ENCODE results near the gene PRPF8. TPM values are rescaled to one million over a fixed set of nuclear protein-coding genes. Genes with fewer than 3 reads are reported as not detected.
"Not testable (repeated sequence)": the region's sequence is repeated elsewhere in the genome, so short reads cannot be mapped to it uniquely, and the experiment has no call there.

Gene PRPF8
- total RNA-seq, 4 donors from 2014 or later, result 123 to 413 (median 243) TPM

GRCh38 chr17:1686086-1686485 lies 1.4 kb upstream of the PRPF8 start:
- TF ChIP-seq CTCF (IDR thresholded peaks at IDR 0.05), result no peak
- no peak for TF ChIP-seq POLR2A (IDR thresholded peaks at IDR 0.05)
- no peaks in the 10 kb centered on the region for H3K9me3 ChIP-seq
- H3K27ac ChIP-seq, result no peak overlapping the region
- DNase-seq, result no peak
- H3K36me3 ChIP-seq, result no peaks in the 10 kb centered on the region
- H3K4me3 ChIP-seq, result no peak overlapping the region
- peaks cover 0 to 7% of the 10 kb centered on the region in 2 donors for H3K4me1 ChIP-seq
- intact Hi-C loops (cut with DNase I; ENCODE audit: low total_unique reads), result no loop called here
- no peaks in the 10 kb centered on the region for H3K27me3 ChIP-seq

GRCh38 chr17:1683459-1683858 lies 1.2 kb downstream of the PRPF8 start:
- Histone ChIP-seq H3K36me3 (no peaks in the 10 kb centered on the region), H3K9me3 (no peaks in the 10 kb centered on the region), H3K4me3 (peak overlapping the region; percentile 83 to 92), H3K4me1 (peaks cover 0 to 7% of the 10 kb centered on the region in 2 donors), H3K27ac (peak overlapping the region; percentile 90 to 91), H3K27me3 (no peaks in the 10 kb centered on the region)
- TF ChIP-seq POLR2A (IDR thresholded peaks at IDR 0.05) (no peak), CTCF (IDR thresholded peaks at IDR 0.05) (no peak)
- intact Hi-C loops (cut with DNase I; ENCODE audit: low total_unique reads), result no loop called here
- DNase-seq, result no peak

GRCh38 chr17:1676401-1676800 lies 8.3 kb downstream of the PRPF8 start:
- no peak overlapping the region for H3K27ac ChIP-seq
- no peak for TF ChIP-seq CTCF (IDR thresholded peaks at IDR 0.05)
- no peak for TF ChIP-seq POLR2A (IDR thresholded peaks at IDR 0.05)
- no peaks in the 10 kb centered on the region for H3K4me1 ChIP-seq
- no peak overlapping the region for H3K4me3 ChIP-seq
- no peaks in the 10 kb centered on the region for H3K27me3 ChIP-seq
- H3K36me3 ChIP-seq, result no peaks in the 10 kb centered on the region
- DNase-seq, result no peak
- intact Hi-C loops (cut with DNase I; ENCODE audit: low total_unique reads), result no loop called here
- H3K9me3 ChIP-seq, result no peaks in the 10 kb centered on the region

- TF ChIP-seq POLR2A (IDR thresholded peaks at IDR 0.05), result no peak
- H3K27ac ChIP-seq, result no peak overlapping the region
- no peaks in the 10 kb centered on the region for H3K27me3 ChIP-seq
- no peaks in the 10 kb centered on the region for H3K36me3 ChIP-seq
- H3K4me3 ChIP-seq, result no peak overlapping the region
- no peak for DNase-seq
- no peaks in the 10 kb centered on the region for H3K9me3 ChIP-seq
- intact Hi-C loops (cut with DNase I; ENCODE audit: low total_unique reads), result no loop called here
- H3K4me1 ChIP-seq, result peaks cover 0 to 10% of the 10 kb centered on the region in 2 donors
Observed at GRCh38 chr17:1673041-1673785, 11.5 kb downstream of the PRPF8 start.

GRCh38 chr17:1663934-1664333 lies 20.7 kb downstream of the PRPF8 start:
- H3K27ac ChIP-seq; DNase-seq; H3K4me1 ChIP-seq; H3K9me3 ChIP-seq; intact Hi-C loops (cut with DNase I; ENCODE audit: low total_unique reads); H3K4me3 ChIP-seq; H3K36me3 ChIP-seq; H3K27me3 ChIP-seq: not testable (repeated sequence)

- Histone ChIP-seq H3K4me1 (no peaks in the 10 kb centered on the region), H3K36me3 (no peaks in the 10 kb centered on the region), H3K27me3 (no peaks in the 10 kb centered on the region), H3K9me3 (no peaks in the 10 kb centered on the region), H3K4me3 (no peak overlapping the region), H3K27ac (no peak overlapping the region)
- intact Hi-C loops (cut with DNase I; ENCODE audit: low total_unique reads), result no loop called here
- DNase-seq, result no peak
- TF ChIP-seq CTCF (IDR thresholded peaks at IDR 0.05), result no peak
- no peak for TF ChIP-seq POLR2A (IDR thresholded peaks at IDR 0.05)
Observed at GRCh38 chr17:1661045-1661444, 23.6 kb downstream of the PRPF8 start.
